SU-DHL-6 (cell line): Measurements from ENCODE around the gene TGFB2.

Experiments
- H2AFZ ChIP-seq: fragments of 200-600 bp; sonication (generic); 2 replicates; pipeline ENCODE4 v1.6.1; 2014; ENCODE audit warnings: low read depth, mild to moderate bottlenecking, moderate library complexity, mixed read lengths, antibody characterized with exemption, low read length; ENCODE audit not compliant: severe bottlenecking
- H3F3A ChIP-seq: fragments of 200-600 bp; shearing (Covaris generic); 2 replicates; pipeline ENCODE4 v1.6.0; 2016; ENCODE audit warnings: antibody characterized with exemption, mild to moderate bottlenecking; ENCODE audit not compliant: insufficient read depth
- H3K27ac ChIP-seq: fragments of 200-600 bp; sonication (generic); 2 replicates; pipeline ENCODE4 v1.5.1; 2016; ENCODE audit warnings: low read depth, mild to moderate bottlenecking, low read length, moderate library complexity, mixed read lengths
- H3K27me3 ChIP-seq: fragments of 200-600 bp; sonication (generic), shearing (Covaris generic); 2 replicates; pipeline ENCODE4 v1.6.0; 2014; ENCODE audit warnings: mild to moderate bottlenecking, low read length
- H3K36me3 ChIP-seq: fragments of 200-600 bp; sonication (generic); 2 replicates; pipeline ENCODE4 v1.6.1; 2014; ENCODE audit warnings: mild to moderate bottlenecking, low read length, mixed read lengths
- H3K4me2 ChIP-seq: fragments of 300-600, 200-600 bp; shearing (Covaris generic), sonication (generic); 2 replicates; pipeline ENCODE4 v1.6.0; 2014; ENCODE audit warnings: low read length, low read depth, mild to moderate bottlenecking; ENCODE audit not compliant: poor library complexity, severe bottlenecking
- H3K4me3 ChIP-seq: fragments of 200-600 bp; sonication (generic); 2 replicates; pipeline ENCODE4 v1.5.1; 2014; ENCODE audit warnings: antibody characterized with exemption, low read length, mild to moderate bottlenecking, mixed read lengths; ENCODE audit not compliant: insufficient read depth, poor library complexity, severe bottlenecking
- H3K79me2 ChIP-seq: fragments of 200-600 bp; sonication (generic); 2 replicates; pipeline ENCODE4 v1.6.1; 2014; ENCODE audit warnings: mild to moderate bottlenecking, low read length, moderate library complexity; ENCODE audit not compliant: insufficient read depth
- H3K9ac ChIP-seq: fragments of 200-600 bp; sonication (generic); 2 replicates; pipeline ENCODE4 v1.7.0; 2014; ENCODE audit warnings: mild to moderate bottlenecking, low read length
- H3K9me2 ChIP-seq: fragments of 200-600 bp; sonication (generic); replicated peaks from 2 replicates; pipeline ENCODE4 v1.6.1; 2014; ENCODE audit warnings: low read length; ENCODE audit not compliant: insufficient read depth
- H3K9me3 ChIP-seq: fragments of 200-600 bp; sonication (generic); 2 replicates; pipeline ENCODE4 v1.6.1; 2014; ENCODE audit warnings: low read length, mixed read lengths; ENCODE audit not compliant: insufficient read depth
- H4K20me1 ChIP-seq: fragments of 200-600 bp; sonication (generic); 2 replicates; pipeline ENCODE4 v1.6.1; 2014; ENCODE audit warnings: low read depth, mild to moderate bottlenecking, antibody characterized with exemption, low read length, moderate library complexity, mixed read lengths
- CTCF ChIP-seq: fragments of 200-600 bp; sonication (generic); IDR thresholded peaks from one replicate; pipeline ENCODE4 v1.5.1; 2017; ENCODE audit warnings: antibody characterized with exemption, mild to moderate bottlenecking, low read length, moderate library complexity; ENCODE audit not compliant: insufficient read depth, poor library complexity, severe bottlenecking
- EZH2phosphoT487 ChIP-seq: fragments of 200-600 bp; sonication (generic), shearing (Covaris generic); conservative IDR thresholded peaks from 2 replicates; pipeline ENCODE4 v1.6.1; 2018; ENCODE audit warnings: mild to moderate bottlenecking, antibody characterized with exemption, low read length, moderate library complexity, mixed read lengths

The TGFB2 gene

GRCh38 chr1:218382261-218382660 is 37.1 kb downstream of the TGFB2 start:
- Histone ChIP-seq H3K27ac (no peak overlapping the region), H3K9ac (no peak overlapping the region), H3K79me2 (no peaks in the 10 kb centered on the region), H3K4me2 (no peak overlapping the region), H3F3A (no peaks in the 10 kb centered on the region), H3K27me3 (no peaks in the 10 kb centered on the region), H3K9me3 (no peaks in the 10 kb centered on the region), H2AFZ (no peak overlapping the region), H4K20me1 (no peaks in the 10 kb centered on the region), H3K4me3 (no peak overlapping the region), H3K36me3 (no peaks in the 10 kb centered on the region), H3K9me2 (no peaks in the 10 kb centered on the region)
- no peak for TF ChIP-seq CTCF
- no peak for TF ChIP-seq EZH2phosphoT487

- no peak overlapping the region for H3K4me3 ChIP-seq
- no peak overlapping the region for H3K27ac ChIP-seq
- no peak overlapping the region for H2AFZ ChIP-seq
- no peaks in the 10 kb centered on the region for H3K9me3 ChIP-seq
- no peaks in the 10 kb centered on the region for H4K20me1 ChIP-seq
- H3K79me2 ChIP-seq: no peaks in the 10 kb centered on the region
- H3K9ac ChIP-seq: no peak overlapping the region
- H3K36me3 ChIP-seq: no peaks in the 10 kb centered on the region
- H3F3A ChIP-seq: no peaks in the 10 kb centered on the region
- TF ChIP-seq EZH2phosphoT487 (no peak), CTCF (no peak)
- H3K27me3 ChIP-seq: no peaks in the 10 kb centered on the region
- H3K9me2 ChIP-seq: no peaks in the 10 kb centered on the region
- no peak overlapping the region for H3K4me2 ChIP-seq
Observed at GRCh38 chr1:218383051-218383450, 37.9 kb downstream of the TGFB2 start.

- no peaks in the 10 kb centered on the region for H3K9me3 ChIP-seq
- H3K36me3 ChIP-seq: no peaks in the 10 kb centered on the region
- no peak overlapping the region for H3K9ac ChIP-seq
- H2AFZ ChIP-seq: no peak overlapping the region
- TF ChIP-seq CTCF (no peak), EZH2phosphoT487 (no peak)
- no peaks in the 10 kb centered on the region for H3K9me2 ChIP-seq
- no peaks in the 10 kb centered on the region for H3K79me2 ChIP-seq
- H3K4me3 ChIP-seq: no peak overlapping the region
- no peak overlapping the region for H3K27ac ChIP-seq
- H3K27me3 ChIP-seq: no peaks in the 10 kb centered on the region
- no peak overlapping the region for H3K4me2 ChIP-seq
- no peaks in the 10 kb centered on the region for H3F3A ChIP-seq
- no peaks in the 10 kb centered on the region for H4K20me1 ChIP-seq
Observed at GRCh38 chr1:218383681-218384080, 38.5 kb downstream of the TGFB2 start.

- no peak overlapping the region for H3K9ac ChIP-seq
- no peaks in the 10 kb centered on the region for H3F3A ChIP-seq
- H3K4me3 ChIP-seq: no peak overlapping the region
- no peak overlapping the region for H3K27ac ChIP-seq
- no peaks in the 10 kb centered on the region for H3K27me3 ChIP-seq
- no peaks in the 10 kb centered on the region for H3K9me3 ChIP-seq
- no peaks in the 10 kb centered on the region for H3K36me3 ChIP-seq
- no peaks in the 10 kb centered on the region for H3K9me2 ChIP-seq
- no peaks in the 10 kb centered on the region for H3K79me2 ChIP-seq
- no peaks in the 10 kb centered on the region for H4K20me1 ChIP-seq
- H2AFZ ChIP-seq: no peak overlapping the region
- TF ChIP-seq EZH2phosphoT487 (no peak), CTCF (no peak)
- no peak overlapping the region for H3K4me2 ChIP-seq
Observed at GRCh38 chr1:218384581-218384993, 39.5 kb downstream of the TGFB2 start.
